Upper lobe of left lung (tissue), 4 donors: ENCODE results near the gene BCAS1.

Experiments used
- CTCF ChIP-seq, 6 experiments: fragments of 450-650 bp in 4 of 6; fragments of 200-600 bp in 2 of 6; sonication (generic) in 2 of 6; IDR thresholded peaks; one replicate each; pipeline ENCODE4 v1.5.1; 2016 to 2019; ENCODE audit warnings: antibody characterized with exemption in 6 of 6
- POLR2A ChIP-seq, 4 donors: fragments of 450-650 bp; IDR thresholded peaks; one replicate each; pipeline ENCODE4 v1.5.1; 2016 to 2017; ENCODE audit warnings: antibody characterized with exemption in 4 of 4, mild to moderate bottlenecking in 2 of 4

GRCh38 chr20:54029643-54030042 is 40.8 kb downstream of the BCAS1 start:
- TF ChIP-seq CTCF (IDR thresholded peaks at IDR 0.05) (no peak), POLR2A (IDR thresholded peaks at IDR 0.05) (no peak)
